DMS53 (cell line): Measurements from ENCODE around the gene WDR11.
A peak's percentile ranks its signal among the peaks of the same experiment; 100 is the strongest.
"Not testable (repeated sequence)": the region's sequence is repeated elsewhere in the genome, so short reads cannot be mapped to it uniquely, and the experiment has no call there.

Experiments
- DNase-seq: peaks from one replicate; lab custom pipeline; 2025; lab: John Stamatoyannopoulos, UW

Gene WDR11

DNA sequence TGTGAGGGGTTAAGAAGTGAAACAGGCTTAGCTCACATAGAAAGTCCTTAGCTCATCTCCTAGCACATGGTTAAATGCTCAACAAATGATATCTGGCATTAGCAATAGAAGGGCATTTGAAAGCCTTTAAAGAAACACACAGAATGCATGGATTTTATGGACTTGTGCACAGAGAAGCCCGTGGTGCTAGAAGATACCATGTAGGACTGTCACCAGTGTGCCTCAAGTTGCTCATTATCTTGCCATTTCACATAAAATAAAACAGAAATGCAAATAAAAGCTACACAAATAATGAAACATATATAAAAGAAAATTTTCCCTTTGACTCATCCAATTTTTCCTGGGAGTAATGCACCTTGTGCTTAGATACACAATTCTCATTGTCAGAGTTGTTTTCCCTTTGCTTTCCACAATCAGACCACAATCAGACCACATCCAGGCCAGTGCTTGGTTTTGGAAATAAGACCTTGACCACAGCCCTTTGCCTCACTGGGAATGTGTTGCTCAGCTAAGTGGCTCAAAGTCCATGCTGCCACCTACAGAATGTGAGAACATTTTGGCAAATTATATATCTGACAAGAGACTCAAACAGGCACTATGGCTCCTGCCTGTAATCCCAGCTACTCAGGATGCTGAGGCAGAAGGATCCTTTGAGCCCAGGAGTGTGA is 9.5 kb upstream of the WDR11 start:
- DNase-seq = no peak

DNA sequence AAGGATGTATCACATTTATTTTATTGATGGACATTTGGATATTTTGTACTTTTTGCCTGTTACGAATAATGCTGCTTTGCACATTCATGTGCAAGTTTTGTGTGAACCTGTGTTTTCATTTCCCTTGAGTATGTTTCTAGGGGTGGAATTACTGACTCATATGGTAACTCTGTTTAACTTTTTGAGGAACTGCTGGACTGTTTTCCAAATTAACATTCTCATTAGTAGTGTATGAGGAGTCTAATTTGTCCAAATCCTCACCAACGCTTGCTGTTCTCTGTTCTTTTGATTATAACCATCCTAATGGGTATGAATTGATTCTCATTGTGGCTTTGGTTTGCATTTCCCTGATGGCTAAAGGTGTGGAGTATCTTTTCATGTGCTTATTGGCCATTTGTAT is 3.2 kb downstream of the WDR11 start:
- DNase-seq = no peak

DNA sequence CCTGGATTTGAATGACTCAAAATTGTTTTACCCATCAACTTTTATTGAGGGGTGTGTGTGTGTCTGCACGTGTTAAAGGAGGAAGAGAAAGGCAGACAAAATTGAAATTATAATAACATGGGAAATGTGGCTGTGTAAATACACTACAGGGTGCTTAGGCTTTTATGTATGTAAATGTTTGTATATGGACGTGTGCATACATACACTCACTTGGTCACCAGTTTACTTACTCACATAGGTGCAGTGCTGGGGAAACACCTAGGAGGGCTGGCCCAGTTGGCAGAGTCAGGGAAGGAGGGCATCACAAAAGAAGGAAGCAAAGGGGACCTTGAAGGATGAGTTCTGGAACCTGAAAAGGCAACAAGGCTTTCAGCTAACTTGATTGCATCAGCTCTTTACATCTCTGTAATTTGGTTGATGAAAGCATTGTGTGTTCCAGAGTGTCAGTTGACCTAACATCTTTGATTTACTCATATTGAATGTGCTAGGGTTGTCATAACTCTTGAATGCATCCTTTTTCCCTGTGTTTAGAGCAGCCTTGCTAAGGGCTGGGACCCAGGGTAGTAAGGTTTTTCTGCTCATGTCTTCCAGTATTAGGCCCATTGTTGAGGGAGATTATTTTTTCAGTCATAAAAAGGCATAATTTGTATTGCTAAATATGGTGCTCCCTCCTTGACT is 10.2 kb downstream of the WDR11 start:
- peak; percentile 43 for DNase-seq

DNA sequence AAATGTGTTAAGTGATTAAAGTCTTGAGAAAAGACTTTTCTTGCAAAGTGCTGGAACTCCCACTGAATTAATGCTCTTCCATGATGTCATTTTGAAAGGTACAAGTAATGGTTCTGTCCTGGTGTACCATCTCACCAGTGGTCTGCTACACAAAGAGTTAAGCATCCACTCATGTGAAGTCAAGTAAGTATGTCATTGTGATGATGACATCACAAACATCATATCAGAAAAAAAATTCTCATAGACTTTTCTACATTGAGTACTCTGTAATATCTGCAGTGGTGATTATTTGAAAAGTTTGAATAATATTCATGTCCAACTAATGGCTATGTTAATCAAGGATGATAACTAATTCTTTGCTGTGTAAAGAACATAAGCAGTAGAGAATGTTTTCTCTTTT is 22.6 kb downstream of the WDR11 start:
- DNase-seq = no peak

DNA sequence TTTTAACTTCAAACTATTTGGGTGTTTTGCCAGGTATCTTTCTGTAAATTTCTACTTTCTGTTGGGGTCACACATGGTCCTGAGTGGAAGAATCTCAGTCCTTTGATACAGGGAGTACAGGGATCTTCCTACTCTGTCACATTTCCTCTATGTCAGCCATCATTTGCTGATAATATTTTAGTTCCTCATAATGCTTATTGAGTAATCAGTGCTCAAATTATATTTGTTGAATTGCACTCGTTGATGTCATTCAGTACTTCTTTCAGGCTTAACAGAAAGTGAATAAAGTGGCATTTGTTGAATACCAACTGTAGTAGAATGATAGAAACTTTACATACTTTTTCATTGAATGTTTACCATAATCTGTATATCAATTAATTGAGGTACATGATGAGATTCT is 31.9 kb downstream of the WDR11 start:
- DNase-seq = no peak

DNA sequence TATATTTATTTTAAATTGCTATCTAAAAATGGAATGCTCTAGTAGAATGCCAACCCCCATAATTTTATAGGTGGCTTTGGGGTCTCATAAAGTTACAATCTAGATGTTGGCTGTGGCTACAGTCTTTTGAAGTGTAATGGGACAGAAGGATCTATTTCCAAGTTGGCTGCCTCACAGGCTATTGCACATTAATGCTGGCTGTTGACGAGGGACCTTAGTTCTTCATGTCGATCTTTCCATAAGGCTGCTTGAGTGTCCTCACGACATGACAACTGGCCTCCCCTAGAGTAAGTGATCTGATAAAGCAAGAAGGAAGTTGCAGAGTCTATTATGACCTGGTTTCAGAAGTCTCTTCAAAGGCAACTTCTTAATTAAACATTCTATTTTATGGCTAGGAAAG is 36.3 kb downstream of the WDR11 start:
- no peak for DNase-seq

DNA sequence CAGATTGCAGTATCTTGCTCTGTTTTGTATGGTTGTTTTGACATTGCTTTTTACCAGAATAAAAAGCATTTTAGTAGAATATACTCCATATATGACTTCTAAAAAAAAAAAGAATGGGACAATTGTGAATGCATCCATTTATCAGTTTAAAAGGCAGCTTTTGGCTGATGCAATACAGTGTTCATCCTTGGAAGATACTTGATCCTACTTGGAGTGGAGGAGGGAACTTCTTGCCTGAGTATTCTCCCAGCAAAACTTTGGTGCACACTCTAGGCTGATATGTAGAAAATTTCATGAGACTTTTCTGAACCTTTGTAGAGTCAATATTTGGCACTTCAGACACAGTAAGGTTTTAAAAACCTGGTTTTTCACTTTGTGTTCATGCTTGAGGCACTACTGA is 40.2 kb downstream of the WDR11 start:
- no peak for DNase-seq

DNA sequence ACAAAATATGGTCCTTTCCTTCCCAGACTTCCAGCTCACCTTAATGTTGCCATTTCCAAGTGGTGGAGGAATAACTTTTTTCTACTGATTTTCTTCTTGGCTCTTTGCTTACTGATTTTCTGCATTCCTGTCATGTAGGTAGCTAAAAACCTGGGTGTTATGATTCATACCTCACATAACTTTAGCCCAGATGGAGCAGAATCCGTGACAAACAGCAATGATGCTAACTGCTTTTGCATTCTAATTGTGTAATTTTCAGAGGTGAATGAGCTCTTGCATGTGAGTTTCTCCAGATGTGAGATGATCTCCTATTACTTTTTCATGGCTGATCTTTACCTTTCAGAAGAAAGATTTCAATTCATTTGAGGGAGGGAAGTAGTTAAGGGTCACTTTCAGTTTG is 43.4 kb downstream of the WDR11 start:
- no peak for DNase-seq

DNA sequence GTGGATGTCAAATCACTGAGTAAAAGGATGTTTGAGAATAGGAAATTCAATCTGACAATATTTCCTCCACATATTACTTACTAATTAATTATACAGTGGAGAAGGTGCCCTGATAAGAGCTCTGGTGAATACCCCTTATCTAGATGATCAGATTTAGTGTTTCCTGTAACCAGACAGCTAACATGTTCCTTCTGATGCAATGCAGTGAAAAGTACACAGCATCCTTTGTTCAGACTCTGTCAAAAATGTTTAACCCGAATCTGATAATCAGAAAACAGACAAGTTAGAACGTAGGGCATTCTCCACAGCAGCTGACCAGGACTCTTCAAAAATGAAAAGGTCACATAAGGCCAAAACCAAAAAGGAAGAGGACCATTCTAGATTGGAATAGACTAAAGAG is 46.2 kb downstream of the WDR11 start:
- no peak for DNase-seq

DNA sequence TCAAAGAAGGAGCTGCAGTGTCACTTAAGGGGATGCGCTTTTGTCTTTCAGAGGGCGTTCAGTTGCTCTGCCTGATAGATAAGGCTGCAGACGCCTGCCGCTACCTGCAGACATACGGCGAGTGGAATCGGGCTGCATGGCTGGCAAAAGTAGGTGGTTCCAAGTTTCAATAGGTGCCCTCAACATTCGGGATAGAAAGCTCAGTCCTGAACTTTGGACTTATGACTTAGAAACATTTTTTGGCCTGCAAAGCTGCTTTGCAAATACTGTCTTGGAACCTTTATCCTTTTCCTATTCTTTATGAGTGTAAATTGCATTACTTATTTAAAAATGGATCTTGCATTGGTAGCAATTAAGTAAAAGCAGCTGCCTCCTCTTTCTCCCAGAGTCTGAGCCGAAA is 54.1 kb downstream of the WDR11 start:
- no peak for DNase-seq

DNA sequence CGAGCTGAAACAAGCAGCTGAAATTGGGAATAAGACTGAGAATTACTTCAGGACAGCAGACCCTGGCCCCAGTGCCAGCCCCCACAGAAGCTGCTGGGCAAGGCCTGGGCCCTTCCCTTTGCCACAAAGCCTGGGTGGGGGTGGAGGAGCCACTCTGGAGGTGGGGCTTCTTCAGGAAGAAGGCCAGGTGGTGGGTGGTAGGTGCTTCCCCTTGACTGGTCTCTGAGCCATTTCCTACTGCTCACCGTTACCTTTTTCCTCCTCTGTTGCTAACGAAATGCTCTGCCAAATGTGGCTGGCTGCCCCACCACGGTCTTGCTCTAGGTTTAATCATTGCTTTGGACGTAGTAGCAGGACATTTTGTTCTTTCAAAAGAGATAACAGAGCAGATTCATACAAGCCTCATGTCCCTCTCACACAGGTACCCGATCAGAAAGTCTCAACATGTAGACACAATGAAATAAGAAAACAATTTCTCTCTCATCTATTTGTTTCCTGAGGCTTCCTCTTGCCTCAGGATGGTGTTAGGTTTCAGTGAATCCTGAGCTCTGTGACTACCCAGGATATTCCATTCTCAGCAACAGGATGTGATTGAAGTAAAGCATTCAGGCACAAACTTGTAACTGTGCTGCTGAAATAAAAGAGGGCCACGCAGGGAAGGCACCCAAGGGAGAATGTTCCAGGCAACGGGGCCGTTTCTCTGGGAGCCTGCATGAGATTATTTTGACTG is 66.5 kb downstream of the WDR11 start:
- DNase-seq = no peak

DNA sequence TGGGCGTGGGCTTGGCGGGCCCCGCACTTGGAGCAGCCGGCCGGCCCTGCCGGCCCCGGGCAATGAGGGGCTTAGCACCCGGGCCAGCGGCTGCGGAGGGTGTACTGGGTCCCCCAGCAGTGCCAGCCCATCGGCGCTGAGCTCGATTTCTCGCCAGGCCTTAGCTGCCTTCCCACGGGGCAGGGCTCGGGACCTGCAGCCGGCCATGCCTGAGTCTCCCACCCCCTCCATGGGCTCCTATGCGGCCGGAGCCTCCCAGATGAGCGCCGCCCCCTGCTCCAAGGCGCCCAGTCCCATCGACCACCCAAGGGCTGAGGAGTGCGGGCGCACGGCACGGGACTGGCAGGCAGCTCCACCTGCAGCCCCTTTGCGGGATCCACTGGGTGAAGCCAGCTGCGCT is 72.7 kb downstream of the WDR11 start:
- DNase-seq = not testable (repeated sequence)

DNA sequence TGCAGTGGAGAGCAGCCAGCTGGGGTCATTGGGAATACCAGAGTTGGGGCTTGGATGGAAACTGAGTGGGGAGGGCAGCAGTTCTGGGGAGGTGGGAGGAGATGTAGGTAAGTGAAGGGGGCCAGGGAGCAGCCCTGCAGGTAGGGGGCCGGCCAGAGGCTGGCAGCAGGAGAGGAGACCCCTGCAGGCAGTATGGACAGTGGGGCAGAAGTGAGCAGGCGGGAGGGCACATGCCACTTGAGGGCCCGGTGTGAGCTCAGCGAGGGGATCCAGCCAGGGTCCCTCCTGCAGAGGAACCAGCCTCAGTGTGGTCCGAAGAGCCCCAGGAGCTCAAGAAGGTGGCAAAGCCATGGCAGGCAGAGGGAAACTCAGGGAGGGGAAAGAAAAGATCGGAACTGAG is 75.4 kb downstream of the WDR11 start:
- no peak for DNase-seq

DNA sequence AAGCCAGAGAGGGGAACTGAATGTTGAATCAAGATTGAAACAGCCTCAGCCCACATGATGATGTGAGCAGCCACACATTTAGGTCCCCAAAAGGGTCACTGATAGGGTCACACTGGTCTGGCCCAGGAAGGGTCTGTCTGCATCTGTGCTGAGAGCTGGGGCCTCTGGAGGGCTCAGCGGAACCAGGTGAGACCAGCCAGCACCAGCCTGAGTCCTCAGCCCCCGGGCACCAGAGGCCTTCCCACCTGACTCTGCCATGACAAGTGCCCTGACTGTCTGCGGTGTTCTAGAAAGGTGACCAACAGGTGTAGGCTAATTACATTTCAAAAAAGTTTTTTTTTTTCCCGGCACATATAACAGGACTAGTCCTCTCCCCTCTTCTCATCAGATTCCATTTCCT is 76.2 kb downstream of the WDR11 start:
- no peak for DNase-seq

DNA sequence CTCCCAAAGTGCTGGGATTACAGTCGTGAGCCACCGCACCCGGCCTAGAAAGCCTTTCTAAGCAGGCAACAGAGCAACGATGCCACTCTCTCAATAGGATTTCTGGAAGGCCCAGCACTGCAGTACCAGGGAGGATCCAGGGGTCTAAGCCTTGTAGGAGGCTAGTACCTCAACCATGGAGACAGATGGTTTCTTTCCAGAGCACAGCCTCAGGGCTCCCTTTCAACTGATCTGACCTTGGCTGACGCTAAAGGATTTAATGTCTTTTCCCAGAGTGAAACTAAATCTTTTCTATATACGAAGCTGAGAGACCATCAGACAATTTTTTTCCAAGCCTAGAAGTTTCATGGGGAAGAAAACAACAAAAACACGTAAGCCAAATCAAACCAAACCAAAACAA is 78.0 kb downstream of the WDR11 start:
- no peak for DNase-seq

DNA sequence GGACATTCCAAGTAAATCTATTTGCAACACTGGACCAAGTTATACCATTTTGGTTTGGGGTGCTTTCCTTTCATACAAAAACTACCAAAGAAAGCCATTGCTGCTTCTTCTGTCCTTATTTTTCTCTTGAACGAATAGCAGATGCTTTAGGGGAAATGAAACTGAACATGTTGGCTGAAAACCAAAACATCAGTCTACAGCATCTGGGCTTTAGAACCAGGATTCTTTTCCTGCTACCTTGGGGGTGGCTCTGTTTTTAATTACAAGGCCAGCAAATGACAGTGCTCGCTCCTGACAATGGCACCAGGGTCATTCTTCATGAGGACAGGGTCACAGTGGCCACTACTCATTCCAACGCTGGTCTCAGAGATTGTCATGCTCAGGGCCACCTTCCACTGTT is 80.3 kb downstream of the WDR11 start:
- DNase-seq = no peak

DNA sequence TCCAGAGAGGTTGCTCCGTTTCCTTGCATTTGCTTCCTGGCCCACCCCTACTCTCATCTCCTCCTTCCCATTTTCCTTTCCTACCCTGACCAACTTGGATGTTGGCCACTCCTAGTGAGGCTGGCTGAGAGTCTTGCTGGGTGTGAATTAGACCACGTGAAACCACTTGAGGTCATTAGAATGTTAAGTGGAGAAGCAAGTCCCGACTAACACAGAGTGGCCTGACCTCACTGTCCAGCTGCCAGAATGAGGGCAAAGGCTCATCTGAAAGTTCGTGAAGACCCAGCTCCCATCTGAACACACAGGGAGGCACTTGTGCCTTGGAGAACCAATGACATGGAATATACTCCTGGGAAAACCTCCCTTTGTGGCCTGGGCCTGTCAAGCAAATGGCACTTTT is 80.8 kb downstream of the WDR11 start:
- no peak for DNase-seq

DNA sequence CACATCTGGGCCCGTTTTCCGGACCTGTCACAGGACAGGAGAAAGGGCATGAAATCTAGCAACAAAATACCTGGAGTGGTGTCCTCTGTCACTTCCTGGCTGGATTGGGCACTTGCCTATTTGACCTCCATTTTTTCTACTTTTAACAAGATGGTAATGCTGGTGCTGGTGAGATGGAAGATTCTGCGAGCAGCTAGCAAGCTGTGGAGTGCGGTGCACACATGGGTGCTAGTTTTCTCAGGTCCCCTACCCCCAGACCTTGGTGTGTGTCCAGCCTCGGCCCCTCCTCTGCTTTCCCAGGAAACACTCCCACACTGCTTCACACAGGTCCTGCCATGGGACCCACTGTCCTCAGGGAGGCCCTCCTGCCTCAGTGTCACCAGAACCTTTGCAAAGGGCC is 87.7 kb downstream of the WDR11 start:
- DNase-seq = no peak

DNA sequence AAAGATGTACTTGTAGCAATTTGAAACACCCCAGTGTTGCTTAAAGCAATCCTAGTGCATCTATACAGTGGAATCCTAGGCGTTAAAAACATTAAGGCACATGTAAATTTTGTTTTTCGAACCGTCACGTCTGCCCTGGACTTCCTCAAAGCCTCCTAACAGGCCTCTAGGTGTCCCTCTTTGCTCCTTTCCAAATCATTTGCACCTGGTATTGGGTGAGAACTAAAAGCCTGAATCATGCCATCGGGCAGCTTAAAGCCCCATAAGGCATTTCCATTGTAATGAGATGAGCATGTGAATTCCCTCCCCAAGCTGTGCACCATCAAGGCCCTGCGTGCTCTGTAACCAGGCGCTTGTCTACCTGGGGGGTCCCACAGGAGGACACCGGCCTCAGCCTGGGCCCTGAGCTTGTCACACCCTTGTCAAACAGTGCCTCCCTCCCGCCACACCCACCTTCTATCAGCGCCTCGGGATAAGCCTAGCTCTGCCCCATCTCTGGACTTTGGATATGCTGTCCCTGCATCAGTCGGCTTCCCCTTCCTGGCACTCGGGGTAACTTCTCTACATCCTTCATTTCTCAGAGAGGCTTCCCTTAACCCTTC is 89.2 kb downstream of the WDR11 start:
- peak; percentile 10 for DNase-seq

DNA sequence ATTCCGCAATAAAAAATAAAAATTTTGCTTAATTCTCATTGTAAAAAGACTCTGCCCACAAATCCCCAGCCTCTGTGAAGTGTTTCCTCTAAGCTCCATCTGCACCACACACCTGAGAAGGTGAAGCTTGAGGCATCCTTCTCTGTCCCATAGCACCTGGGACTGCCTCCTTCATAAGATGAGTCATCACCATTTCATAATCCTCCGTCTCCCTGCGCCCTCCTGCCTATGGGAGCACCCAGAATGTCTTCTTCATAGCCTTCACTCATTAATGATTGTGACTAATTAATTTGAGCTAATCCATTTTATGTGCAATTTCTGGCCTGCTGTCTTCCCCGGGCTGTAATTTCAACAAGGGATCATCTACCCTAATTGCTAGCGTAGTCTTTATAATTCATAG is 90.3 kb downstream of the WDR11 start:
- DNase-seq = no peak

DNA sequence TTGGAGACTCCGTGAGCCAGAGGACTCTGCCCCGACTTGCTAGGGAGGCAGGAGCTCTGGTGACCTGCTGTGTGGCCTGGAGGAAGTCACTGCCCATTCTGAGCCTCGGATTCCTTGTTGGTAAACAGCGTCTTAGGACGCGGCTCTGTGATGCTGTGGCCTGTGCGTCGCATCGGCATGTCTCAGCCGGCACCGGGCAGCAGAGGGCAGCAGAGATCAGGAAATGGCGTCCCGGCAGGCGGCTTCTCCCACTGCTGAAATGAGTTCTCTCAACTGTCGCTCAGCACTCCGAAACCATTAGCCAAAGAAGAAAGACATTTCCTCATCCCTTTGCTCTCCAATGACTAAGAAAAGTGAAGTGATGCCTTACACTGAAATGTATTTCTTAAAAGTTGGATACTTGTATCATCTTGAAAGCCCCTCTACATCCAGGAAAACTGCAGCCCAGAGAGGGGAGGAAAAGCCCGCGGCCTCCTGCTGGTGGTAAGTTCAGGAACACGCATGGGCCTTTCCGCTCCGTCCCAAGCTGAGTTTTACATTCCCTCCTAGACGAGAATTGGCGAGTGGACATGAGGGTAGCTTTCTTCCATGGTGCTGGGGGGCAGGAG is 91.7 kb downstream of the WDR11 start:
- DNase-seq = peak; percentile 83

DNA sequence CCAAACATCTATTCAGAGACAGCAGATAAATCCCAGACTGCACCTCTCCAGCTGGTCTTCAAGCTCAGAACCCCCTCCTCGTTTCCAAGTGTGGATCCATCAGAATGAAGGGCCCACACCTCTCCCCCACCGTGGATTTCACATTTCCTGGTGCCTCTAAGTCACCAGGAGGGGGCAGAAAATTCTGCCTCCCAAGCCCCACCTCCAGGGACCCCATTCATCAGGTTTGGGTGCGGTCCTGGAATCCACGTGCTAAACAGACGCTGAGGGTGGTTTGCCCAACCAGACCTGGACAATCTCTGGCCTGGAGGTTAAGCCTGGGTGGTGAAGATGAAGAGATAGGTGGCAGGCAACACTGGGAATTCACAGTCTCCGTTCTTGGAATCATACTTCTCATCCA is 92.4 kb downstream of the WDR11 start:
- no peak for DNase-seq
